MCF 10A (cell line): ENCODE results near the gene RIMS1. TPM values are rescaled to one million over a fixed set of nuclear protein-coding genes. Genes with fewer than 3 reads are reported as not detected.
A peak's percentile ranks its signal among the peaks of the same experiment; 100 is the strongest.
"Not testable (repeated sequence)": the region's sequence is repeated elsewhere in the genome, so short reads cannot be mapped to it uniquely, and the experiment has no call there.

Source experiments
- BruUV-seq: library from RNA; stranded (reverse); fragments of 400-500 nt; replicated peaks from 2 replicates; lab custom pipeline; 2021; lab: Mats Ljungman, UMichigan
- CTCF ChIA-PET: fragments of 300-600 bp; sonication (Branson Sonifier 250); formaldehyde crosslinking; extraction: SDS; loops from one replicate; lab custom pipeline; 2021; ENCODE audit warnings: antibody characterized with exemption, inconsistent platforms; lab: Yijun Ruan, JAX
- POLR2A ChIA-PET: fragments of 300-600, 350-650 bp; sonication (Branson Sonifier 250); formaldehyde crosslinking; extraction: SDS; loops from one replicate; lab custom pipeline; 2020; ENCODE audit warnings: antibody characterized with exemption, inconsistent platforms; lab: Yijun Ruan, JAX
- DNase-seq: peaks from one replicate; pipeline ENCODE4 v3.0.0-alpha.2; 2018; ENCODE audit not compliant: unreplicated experiment
- H3K27ac Mint-ChIP-seq: one replicate; pipeline ENCODE4 v1.8.0; 2022; ENCODE audit warnings: mild to moderate bottlenecking, low read depth, mixed read lengths; ENCODE audit not compliant: unreplicated experiment
- H3K27me3 Mint-ChIP-seq: one replicate; pipeline ENCODE4 v1.8.0; 2022; ENCODE audit warnings: mixed read lengths; ENCODE audit not compliant: insufficient read depth, unreplicated experiment
- H3K36me3 Mint-ChIP-seq: one replicate; pipeline ENCODE4 v1.8.0; 2022; ENCODE audit warnings: mild to moderate bottlenecking, moderate library complexity, mixed read lengths; ENCODE audit not compliant: insufficient read depth, unreplicated experiment
- H3K4me1 Mint-ChIP-seq: one replicate; pipeline ENCODE4 v1.8.0; 2022; ENCODE audit warnings: mixed read lengths; ENCODE audit not compliant: insufficient read depth, unreplicated experiment
- H3K4me3 Mint-ChIP-seq: one replicate; pipeline ENCODE4 v1.8.0; 2022; ENCODE audit warnings: mild to moderate bottlenecking, moderate library complexity, mixed read lengths; ENCODE audit not compliant: unreplicated experiment
- H3K9me3 Mint-ChIP-seq: one replicate; pipeline ENCODE4 v1.8.0; 2022; ENCODE audit warnings: mixed read lengths; ENCODE audit not compliant: unreplicated experiment
- intact Hi-C: fragments of 100-400 bp; cut with micrococcal nuclease; formaldehyde crosslinking; loops from 2 replicates; pipeline ENCODE4 v1.14.1; 2022
- total RNA-seq: library from RNA; stranded (reverse); gene quantifications from 2 replicates; pipeline ENCODE4 v1.2.3, GENCODE V29; 2022
- TF ChIP-seq, protein P1 (sequence below): fragments of 200-600 bp; IDR thresholded peaks from one replicate; pipeline ENCODE4 v1.8.0; 2022; ENCODE audit warnings: antibody characterized with exemption, mild to moderate bottlenecking; ENCODE audit not compliant: unreplicated experiment

Gene RIMS1
- total RNA-seq, 1 experiment from 2014 or later, result not detected

GRCh38 chr6:72324591-72324990 lies 438.2 kb downstream of the RIMS1 start:
- intact Hi-C loops, result no loop called here
- Mint-ChIP-seq H3K36me3 (no peaks in the 10 kb centered on the region), H3K4me1 (no peaks in the 10 kb centered on the region), H3K9me3 (no peaks in the 10 kb centered on the region), H3K4me3 (no peak overlapping the region), H3K27ac (no peak overlapping the region), H3K27me3 (peaks cover 49% of the 10 kb centered on the region)
- ChIA-PET CTCF (no interaction called here), POLR2A (no interaction called here)
- no TSS peak for BruUV-seq
- TF ChIP-seq, protein P1, sequence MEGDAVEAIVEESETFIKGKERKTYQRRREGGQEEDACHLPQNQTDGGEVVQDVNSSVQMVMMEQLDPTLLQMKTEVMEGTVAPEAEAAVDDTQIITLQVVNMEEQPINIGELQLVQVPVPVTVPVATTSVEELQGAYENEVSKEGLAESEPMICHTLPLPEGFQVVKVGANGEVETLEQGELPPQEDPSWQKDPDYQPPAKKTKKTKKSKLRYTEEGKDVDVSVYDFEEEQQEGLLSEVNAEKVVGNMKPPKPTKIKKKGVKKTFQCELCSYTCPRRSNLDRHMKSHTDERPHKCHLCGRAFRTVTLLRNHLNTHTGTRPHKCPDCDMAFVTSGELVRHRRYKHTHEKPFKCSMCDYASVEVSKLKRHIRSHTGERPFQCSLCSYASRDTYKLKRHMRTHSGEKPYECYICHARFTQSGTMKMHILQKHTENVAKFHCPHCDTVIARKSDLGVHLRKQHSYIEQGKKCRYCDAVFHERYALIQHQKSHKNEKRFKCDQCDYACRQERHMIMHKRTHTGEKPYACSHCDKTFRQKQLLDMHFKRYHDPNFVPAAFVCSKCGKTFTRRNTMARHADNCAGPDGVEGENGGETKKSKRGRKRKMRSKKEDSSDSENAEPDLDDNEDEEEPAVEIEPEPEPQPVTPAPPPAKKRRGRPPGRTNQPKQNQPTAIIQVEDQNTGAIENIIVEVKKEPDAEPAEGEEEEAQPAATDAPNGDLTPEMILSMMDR, result no peak
- peak; percentile 30 for DNase-seq

DNA sequence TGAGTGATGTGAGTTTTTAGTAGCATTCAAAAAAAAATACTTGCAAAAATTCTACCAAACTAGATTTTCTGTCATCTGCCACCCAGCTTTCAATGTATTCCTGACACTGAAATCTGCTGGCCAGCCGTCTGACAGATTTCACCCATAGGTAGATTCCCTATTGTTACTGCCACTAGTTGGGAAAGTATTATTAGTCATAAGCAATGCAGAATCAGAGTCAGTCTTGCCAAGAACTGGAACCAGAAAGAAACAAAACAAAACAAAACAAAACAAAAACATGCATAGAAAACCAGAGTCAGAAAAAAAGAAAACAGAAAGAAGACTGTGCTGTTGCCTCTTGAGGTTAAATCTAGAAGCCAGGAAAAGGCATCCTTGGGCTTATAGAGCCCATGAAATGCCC lies 442.4 kb downstream of the RIMS1 start:
- intact Hi-C loops, result no loop called here
- no TSS peak for BruUV-seq
- Mint-ChIP-seq H3K27ac (no peak overlapping the region), H3K9me3 (no peaks in the 10 kb centered on the region), H3K4me3 (no peak overlapping the region), H3K27me3 (peaks cover 77% of the 10 kb centered on the region), H3K4me1 (no peaks in the 10 kb centered on the region), H3K36me3 (no peaks in the 10 kb centered on the region)
- ChIA-PET POLR2A (no interaction called here), CTCF (no interaction called here)
- TF ChIP-seq, protein P1, result no peak
- peak; percentile 14 for DNase-seq

GRCh38 chr6:72335203-72335602 lies 448.9 kb downstream of the RIMS1 start:
- BruUV-seq, H3K27ac Mint-ChIP-seq, H3K36me3 Mint-ChIP-seq, H3K9me3 Mint-ChIP-seq, POLR2A ChIA-PET, intact Hi-C loops, CTCF ChIA-PET, DNase-seq, H3K4me3 Mint-ChIP-seq, H3K4me1 Mint-ChIP-seq: not testable (repeated sequence)
- peaks cover 77% of the 10 kb centered on the region for H3K27me3 Mint-ChIP-seq

- Mint-ChIP-seq H3K27ac (no peak overlapping the region), H3K4me3 (no peak overlapping the region), H3K36me3 (no peaks in the 10 kb centered on the region), H3K9me3 (no peaks in the 10 kb centered on the region), H3K27me3 (peaks cover 46% of the 10 kb centered on the region), H3K4me1 (no peaks in the 10 kb centered on the region)
- ChIA-PET POLR2A (no interaction called here), CTCF (interaction anchor here (0.6 kb wide), 1 partner anchor 1002 kb away, joined by 3 read pairs; no protein-coding TSS in a partner anchor)
- no peak for DNase-seq
- intact Hi-C loops, result no loop called here
- BruUV-seq, result no TSS peak
- TF ChIP-seq, protein P1, result no peak
Measured at GRCh38 chr6:72348926-72349325, 462.6 kb downstream of the RIMS1 start.
